Measurements from ENCODE around the gene SNRNP35.
"Not testable (repeated sequence)": the region's sequence is repeated elsewhere in the genome, so short reads cannot be mapped to it uniquely, and the experiment has no call there.

GRCh38 chr12:123492339-123493039, 34.5 kb downstream of the SNRNP35 start:
- TF ChIP-seq CTCF, POLR2AphosphoS5 (IDR thresholded peaks at IDR 0.05): not testable (repeated sequence)
